ENCODE data around the gene DPP10.

DNA sequence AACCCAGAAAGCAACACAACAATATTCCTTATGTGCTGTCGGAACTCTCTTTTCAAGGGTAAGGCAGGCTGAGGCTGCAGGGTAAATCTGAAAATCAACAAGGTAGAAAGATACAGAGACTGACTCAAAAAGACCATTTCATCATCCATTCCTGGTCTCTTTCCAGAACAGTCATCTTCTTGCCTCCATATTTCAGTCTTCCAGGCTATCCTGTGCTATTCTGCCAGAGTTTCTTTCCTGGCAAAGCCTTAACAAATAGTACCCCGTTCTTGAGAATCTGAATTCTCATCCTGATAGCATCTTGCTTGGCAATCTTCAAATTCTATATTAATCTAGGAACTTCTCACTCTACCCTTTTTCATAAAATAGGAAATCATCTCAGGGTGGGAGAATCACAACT, 15.5 kb downstream of the DPP10 start:
- TF ChIP-seq, protein P1, sequence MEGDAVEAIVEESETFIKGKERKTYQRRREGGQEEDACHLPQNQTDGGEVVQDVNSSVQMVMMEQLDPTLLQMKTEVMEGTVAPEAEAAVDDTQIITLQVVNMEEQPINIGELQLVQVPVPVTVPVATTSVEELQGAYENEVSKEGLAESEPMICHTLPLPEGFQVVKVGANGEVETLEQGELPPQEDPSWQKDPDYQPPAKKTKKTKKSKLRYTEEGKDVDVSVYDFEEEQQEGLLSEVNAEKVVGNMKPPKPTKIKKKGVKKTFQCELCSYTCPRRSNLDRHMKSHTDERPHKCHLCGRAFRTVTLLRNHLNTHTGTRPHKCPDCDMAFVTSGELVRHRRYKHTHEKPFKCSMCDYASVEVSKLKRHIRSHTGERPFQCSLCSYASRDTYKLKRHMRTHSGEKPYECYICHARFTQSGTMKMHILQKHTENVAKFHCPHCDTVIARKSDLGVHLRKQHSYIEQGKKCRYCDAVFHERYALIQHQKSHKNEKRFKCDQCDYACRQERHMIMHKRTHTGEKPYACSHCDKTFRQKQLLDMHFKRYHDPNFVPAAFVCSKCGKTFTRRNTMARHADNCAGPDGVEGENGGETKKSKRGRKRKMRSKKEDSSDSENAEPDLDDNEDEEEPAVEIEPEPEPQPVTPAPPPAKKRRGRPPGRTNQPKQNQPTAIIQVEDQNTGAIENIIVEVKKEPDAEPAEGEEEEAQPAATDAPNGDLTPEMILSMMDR (IDR thresholded peaks at IDR 0.05), result no peak
- no peak for TF ChIP-seq ZFX (IDR thresholded peaks at IDR 0.05; ENCODE audit: borderline replicate concordance)

Measured in 22Rv1 (cell line).